ENCODE data around the gene OR5K1.

GRCh38 chr3:98460220-98460619 is 2.8 kb upstream of the OR5K1 start:
- TF ChIP-seq, protein P1, sequence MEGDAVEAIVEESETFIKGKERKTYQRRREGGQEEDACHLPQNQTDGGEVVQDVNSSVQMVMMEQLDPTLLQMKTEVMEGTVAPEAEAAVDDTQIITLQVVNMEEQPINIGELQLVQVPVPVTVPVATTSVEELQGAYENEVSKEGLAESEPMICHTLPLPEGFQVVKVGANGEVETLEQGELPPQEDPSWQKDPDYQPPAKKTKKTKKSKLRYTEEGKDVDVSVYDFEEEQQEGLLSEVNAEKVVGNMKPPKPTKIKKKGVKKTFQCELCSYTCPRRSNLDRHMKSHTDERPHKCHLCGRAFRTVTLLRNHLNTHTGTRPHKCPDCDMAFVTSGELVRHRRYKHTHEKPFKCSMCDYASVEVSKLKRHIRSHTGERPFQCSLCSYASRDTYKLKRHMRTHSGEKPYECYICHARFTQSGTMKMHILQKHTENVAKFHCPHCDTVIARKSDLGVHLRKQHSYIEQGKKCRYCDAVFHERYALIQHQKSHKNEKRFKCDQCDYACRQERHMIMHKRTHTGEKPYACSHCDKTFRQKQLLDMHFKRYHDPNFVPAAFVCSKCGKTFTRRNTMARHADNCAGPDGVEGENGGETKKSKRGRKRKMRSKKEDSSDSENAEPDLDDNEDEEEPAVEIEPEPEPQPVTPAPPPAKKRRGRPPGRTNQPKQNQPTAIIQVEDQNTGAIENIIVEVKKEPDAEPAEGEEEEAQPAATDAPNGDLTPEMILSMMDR (IDR thresholded peaks at IDR 0.05), result no peak
- TF ChIP-seq EP300 (IDR thresholded peaks at IDR 0.05), result no peak
- no peak for TF ChIP-seq POLR2AphosphoS5 (IDR thresholded peaks at IDR 0.05)
- no peak for TF ChIP-seq POLR2A (IDR thresholded peaks at IDR 0.05)

Data from gastroesophageal sphincter (tissue), 3 donors.